Keratinocyte (primary cell): ENCODE data around the gene PAGR1. TPM values are rescaled to one million over a fixed set of nuclear protein-coding genes. Genes with fewer than 3 reads are reported as not detected.
"Not testable (repeated sequence)": the region's sequence is repeated elsewhere in the genome, so short reads cannot be mapped to it uniquely, and the experiment has no call there.

ENCODE experiments used
- DNase-seq: peaks from one replicate; pipeline ENCODE4 v3.0.0-alpha.2; 2011; ENCODE audit warnings: low read depth, missing footprints, low spot score
- FAIRE-seq: peaks from 2 replicates; lab custom pipeline; 2011; peaks lifted over from hg19 to GRCh38; lab: Jason Lieb, UNC
- H2AFZ ChIP-seq: 2 replicates; pipeline ENCODE4 v1.6.0; 2012; ENCODE audit warnings: low read length, control low read depth, inconsistent platforms; ENCODE audit not compliant: control insufficient read depth
- H3K27ac ChIP-seq: 2 replicates; pipeline ENCODE4 v1.5.1; 2011; ENCODE audit warnings: low read length; ENCODE audit not compliant: control insufficient read depth, insufficient read depth
- H3K27me3 ChIP-seq: 3 replicates; pipeline ENCODE4 v1.6.0; 2011; ENCODE audit warnings: low read length; ENCODE audit not compliant: control insufficient read depth, insufficient read depth; ENCODE audit errors: extremely low read depth
- H3K36me3 ChIP-seq, 2 experiments: 2 replicates in 1 of 2; 3 replicates in 1 of 2; pipeline ENCODE4 v1.5.1; 2011; ENCODE audit warnings: low read length in 2 of 2, mild to moderate bottlenecking in 1 of 2; ENCODE audit not compliant: control insufficient read depth in 2 of 2, insufficient read depth in 2 of 2; ENCODE audit errors: extremely low read depth in 1 of 2
- H3K4me1 ChIP-seq: 3 replicates; pipeline ENCODE4 v1.5.1; 2011; ENCODE audit warnings: low read length; ENCODE audit not compliant: control insufficient read depth, insufficient read depth; ENCODE audit errors: extremely low read depth
- H3K4me2 ChIP-seq: 3 replicates; pipeline ENCODE4 v1.6.0; 2011; ENCODE audit warnings: low read depth, low read length; ENCODE audit not compliant: control insufficient read depth, insufficient read depth; ENCODE audit errors: extremely low read depth
- H3K4me3 ChIP-seq, 3 experiments: fragments of 200-600 bp in 1 of 3; sonication (generic) in 1 of 3; 2 replicates in 2 of 3; 3 replicates in 1 of 3; pipeline ENCODE4 v1.5.1; 2011 to 2016; ENCODE audit warnings: low read length in 3 of 3, mild to moderate bottlenecking in 3 of 3, control low read depth in 2 of 3, inconsistent platforms in 1 of 3, low read depth in 1 of 3, mixed read lengths in 1 of 3, mixed run types in 1 of 3, moderate library complexity in 1 of 3; ENCODE audit not compliant: control insufficient read depth in 2 of 3, insufficient read depth in 2 of 3; ENCODE audit errors: extremely low read depth in 1 of 3
- H3K79me2 ChIP-seq: 2 replicates; pipeline ENCODE4 v1.6.0; 2012; ENCODE audit warnings: low read length; ENCODE audit not compliant: control insufficient read depth, insufficient read depth
- H3K9ac ChIP-seq: 3 replicates; pipeline ENCODE4 v1.6.0; 2011; ENCODE audit warnings: low read length; ENCODE audit not compliant: control insufficient read depth, insufficient read depth; ENCODE audit errors: extremely low read depth
- H3K9me1 ChIP-seq: 3 replicates; pipeline ENCODE4 v1.6.0; 2011; ENCODE audit warnings: low read length; ENCODE audit not compliant: control insufficient read depth, insufficient read depth; ENCODE audit errors: extremely low read depth
- H3K9me3 ChIP-seq: 2 replicates; pipeline ENCODE4 v1.5.1; 2012; ENCODE audit warnings: low read depth, low read length; ENCODE audit not compliant: control insufficient read depth
- H4K20me1 ChIP-seq: 3 replicates; pipeline ENCODE4 v1.6.0; 2011; ENCODE audit warnings: low read length; ENCODE audit not compliant: control insufficient read depth, insufficient read depth; ENCODE audit errors: extremely low read depth
- CTCF ChIP-seq, 3 experiments: IDR thresholded peaks in 1 of 3; conservative IDR thresholded peaks in 1 of 3; optimal IDR thresholded peaks in 1 of 3; 2 replicates in 2 of 3; 3 replicates in 1 of 3; pipeline versions ENCODE3 to v1.5.1; 2011; ENCODE audit warnings: low read length in 3 of 3, mild to moderate bottlenecking in 3 of 3, moderate library complexity in 2 of 3, control low read depth in 1 of 3, inconsistent platforms in 1 of 3; ENCODE audit not compliant: insufficient read depth in 2 of 3; ENCODE audit errors: extremely low read depth in 1 of 3
- EZH2 ChIP-seq: IDR thresholded peaks from one replicate; pipeline ENCODE4 v1.6.1; 2012; ENCODE audit warnings: inconsistent platforms, mild to moderate bottlenecking, low read length, moderate library complexity
- dilution Hi-C: fragments of 300-500 bp; cut with MboI; formaldehyde crosslinking; loops from one replicate; pipeline ENCODE4 v1.7.0; 2020; ENCODE audit warnings: low sequenced_read_pairs; ENCODE audit not compliant: extremely low pct_ligation_motif_present
- polyA plus RNA-seq, 5 experiments: library from polyadenylated mRNA; depleted of rRNA in 3 of 5; stranded (reverse) in 3 of 5; stranded (forward) in 1 of 5; unstranded in 1 of 5; fragments of >200 nt; gene quantifications; 1 replicate in 1 of 5; 2 replicates in 3 of 5; 3 replicates in 1 of 5; pipeline versions ENCODE4 v1.2.1 to v1.2.3, GENCODE V29; 2011 to 2012; ENCODE audit warnings: missing spikeins in 2 of 5, low read depth in 1 of 5, low replicate concordance in 1 of 5

PAGR1 gene
- polyA plus RNA-seq, 1 donor (not counting 4 experiments of a cell fraction or from before 2014, with no cell fraction given): 13.6 TPM

- H3K79me2 ChIP-seq: no peaks in the 10 kb centered on the region
- peak overlapping the region; percentile 76 for H3K4me2 ChIP-seq
- DNase-seq (no peak), FAIRE-seq (no peak)
- peaks cover 33% of the 10 kb centered on the region for H3K4me1 ChIP-seq
- H3K27me3 ChIP-seq: no peaks in the 10 kb centered on the region
- TF ChIP-seq CTCF (optimal IDR thresholded peaks at IDR 0.05 in 1 of 3, IDR thresholded peaks at IDR 0.05 in 1 of 3, conservative IDR thresholded peaks at IDR 0.05 in 1 of 3; ENCODE audit: extremely low read depth in 1 of 3, insufficient read depth in 2 of 3, low read length in 3 of 3): no peak
- no peak for TF ChIP-seq EZH2
- no peaks in the 10 kb centered on the region for H4K20me1 ChIP-seq
- dilution Hi-C loops: no loop called here
- no peaks in the 10 kb centered on the region for H3K9me1 ChIP-seq
- H3K4me3 ChIP-seq: peak overlapping the region in 1 of 3 experiments; percentile 21
- H3K9me3 ChIP-seq: no peaks in the 10 kb centered on the region
- H2AFZ ChIP-seq: peak overlapping the region; percentile 4
- no peaks in the 10 kb centered on the region for H3K36me3 ChIP-seq
- H3K9ac ChIP-seq: peak overlapping the region; percentile 61
- H3K27ac ChIP-seq: peak overlapping the region; percentile 78
Measured at GRCh38 chr16:29784157-29784556, 31.8 kb upstream of the PAGR1 start.

- TF ChIP-seq CTCF (optimal IDR thresholded peaks at IDR 0.05 in 1 of 3, IDR thresholded peaks at IDR 0.05 in 1 of 3, conservative IDR thresholded peaks at IDR 0.05 in 1 of 3; ENCODE audit: extremely low read depth in 1 of 3, insufficient read depth in 2 of 3, low read length in 3 of 3) (peak; percentile 29 to 51 (median 50)), EZH2 (no peak)
- dilution Hi-C loops: no loop called here
- Histone ChIP-seq H3K27me3 (no peaks in the 10 kb centered on the region), H4K20me1 (no peaks in the 10 kb centered on the region), H3K36me3 (no peaks in the 10 kb centered on the region), H3K9me1 (no peaks in the 10 kb centered on the region), H3K27ac (peak overlapping the region; percentile 78), H3K9ac (peak overlapping the region; percentile 13), H3K4me1 (peaks cover 28% of the 10 kb centered on the region), H2AFZ (peak overlapping the region; percentile 52), H3K4me2 (peak overlapping the region; percentile 76), H3K4me3 (no peak overlapping the region), H3K79me2 (no peaks in the 10 kb centered on the region), H3K9me3 (no peaks in the 10 kb centered on the region)
- DNase-seq (no peak), FAIRE-seq (no peak)
Measured at GRCh38 chr16:29784901-29785500, 31.0 kb upstream of the PAGR1 start.

GRCh38 chr16:29787155-29787554, 28.8 kb upstream of the PAGR1 start:
- H3K9ac ChIP-seq, H3K4me2 ChIP-seq, H3K4me3 ChIP-seq, H3K9me3 ChIP-seq, DNase-seq, H2AFZ ChIP-seq, H3K9me1 ChIP-seq, dilution Hi-C loops, H4K20me1 ChIP-seq, H3K27me3 ChIP-seq, H3K36me3 ChIP-seq, FAIRE-seq, H3K27ac ChIP-seq: not testable (repeated sequence)
- Histone ChIP-seq H3K4me1 (peaks cover 34% of the 10 kb centered on the region), H3K79me2 (peaks cover 16% of the 10 kb centered on the region)
